DMS53 treated with DMSO at 0.1 percent for 48 hours (cell line): ENCODE measurements around the gene ENTREP1.

Source experiments
- DNase-seq: peaks from one replicate; lab custom pipeline; 2025; ENCODE audit not compliant: unreplicated experiment; lab: John Stamatoyannopoulos, UW

Gene ENTREP1

DNA sequence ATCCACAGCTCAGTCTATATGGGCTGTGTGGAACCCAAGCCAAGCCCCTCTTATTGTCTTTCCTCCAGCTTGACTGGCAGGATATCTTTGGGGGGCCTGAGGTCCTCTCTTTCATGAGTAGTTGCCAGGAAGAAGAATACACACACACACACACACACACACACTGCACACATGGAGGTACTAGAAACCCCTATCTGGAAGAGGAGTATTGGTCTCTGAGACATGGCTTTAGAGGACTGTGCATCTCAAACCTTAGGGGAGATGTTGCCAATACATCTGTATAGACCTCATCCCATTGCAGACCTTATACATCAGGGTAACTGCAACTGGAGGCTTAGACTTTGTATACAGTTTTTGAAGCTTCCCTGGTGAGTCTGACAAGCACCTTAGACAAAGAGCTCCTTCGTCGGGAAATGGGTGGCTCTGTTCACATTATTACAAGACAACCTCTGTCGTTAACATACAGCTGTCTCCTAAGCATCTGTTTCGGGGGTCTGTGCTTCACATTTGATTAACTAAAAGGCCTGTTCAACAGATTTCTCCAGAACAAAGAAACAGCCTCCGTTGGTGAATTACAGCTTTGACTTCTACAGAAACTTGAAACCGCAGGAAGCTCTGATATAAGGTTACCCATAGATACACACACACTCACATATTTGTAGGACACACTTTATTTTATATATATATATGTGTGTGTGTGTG is 5.5 kb upstream of the ENTREP1 start:
- DNase-seq = no peak

GRCh38 chr9:69322256-69322655 is 2.8 kb upstream of the ENTREP1 start:
- no peak for DNase-seq

DNA sequence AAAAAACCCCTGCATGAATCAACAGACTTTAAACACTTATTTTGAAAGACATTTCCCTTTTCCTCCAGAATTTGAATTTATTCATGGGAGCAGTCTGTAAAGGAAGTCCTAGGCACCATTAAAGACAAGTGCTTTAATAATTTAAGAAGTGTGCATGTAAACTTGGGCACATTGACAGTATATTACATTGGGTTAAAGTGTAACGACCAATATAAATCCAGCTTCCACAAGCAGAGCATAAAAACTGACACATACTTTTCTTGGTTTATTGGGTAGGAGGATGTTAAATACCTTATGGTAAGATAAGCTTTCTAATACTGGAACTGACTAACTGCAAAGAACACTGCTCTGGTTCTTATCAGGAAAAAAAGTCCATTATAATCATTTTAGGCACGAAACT is 1.2 kb upstream of the ENTREP1 start:
- no peak for DNase-seq

GRCh38 chr9:69325409-69326212 is 596 bp downstream of the ENTREP1 start:
- no peak for DNase-seq

DNA sequence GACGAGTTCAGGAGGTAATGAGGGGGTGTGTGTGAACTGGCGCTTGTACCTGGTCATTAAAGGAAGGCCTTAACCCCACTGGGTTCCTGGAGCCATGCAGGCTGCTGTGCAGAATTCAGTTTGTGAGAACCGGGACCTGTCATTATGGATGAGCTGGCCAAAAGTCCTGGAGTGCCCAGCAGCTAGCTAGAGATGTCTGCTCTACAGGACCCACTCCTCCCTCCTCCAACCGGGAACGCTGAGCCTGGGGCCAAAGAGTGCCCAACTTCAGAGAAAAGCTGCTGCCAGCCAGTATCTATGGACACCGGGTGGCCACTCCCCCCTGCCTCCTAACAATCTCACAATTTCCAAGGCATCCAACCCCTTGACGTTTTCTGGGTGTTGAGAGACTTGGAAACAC is 1.2 kb downstream of the ENTREP1 start:
- DNase-seq = no peak

DNA sequence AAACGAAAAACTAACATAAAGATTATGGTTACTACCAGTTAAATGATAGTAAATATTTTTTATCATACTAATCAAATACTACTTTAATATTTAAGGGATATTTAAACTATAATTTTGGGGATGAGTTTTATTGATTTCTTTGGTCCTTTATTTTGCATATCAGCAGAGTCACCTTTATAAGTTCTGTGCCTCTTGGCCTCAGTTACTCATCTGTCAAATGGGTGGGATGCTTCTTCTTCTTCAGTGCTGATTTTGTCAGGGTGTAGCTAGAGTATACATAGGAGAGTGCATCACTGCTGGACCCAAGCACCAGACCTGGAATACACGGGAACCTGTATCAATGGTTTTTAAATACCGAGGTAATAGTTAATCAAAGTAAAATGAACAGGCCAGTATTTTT is 5.6 kb downstream of the ENTREP1 start:
- DNase-seq = no peak

DNA sequence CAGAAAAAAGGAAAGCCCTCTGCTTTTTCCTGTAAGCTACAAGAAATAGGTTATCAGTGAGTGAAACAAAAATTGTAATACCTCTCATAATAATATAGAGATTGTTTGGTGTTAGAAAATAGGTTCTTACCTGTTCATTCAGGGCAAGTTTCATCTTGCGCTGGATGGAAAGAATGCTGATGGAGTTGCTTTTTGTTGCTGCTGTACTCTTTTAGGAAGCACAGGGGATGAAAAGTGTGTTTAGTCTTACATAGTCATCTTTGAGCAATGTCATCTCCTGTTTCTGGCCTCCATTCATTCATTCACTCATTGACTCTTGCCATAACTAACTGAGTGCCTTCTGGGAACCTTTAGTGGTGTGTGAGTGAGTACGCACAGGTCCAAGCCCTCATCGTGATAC is 6.4 kb downstream of the ENTREP1 start:
- no peak for DNase-seq

GRCh38 chr9:69332067-69332685 is 7.2 kb downstream of the ENTREP1 start:
- no peak for DNase-seq

DNA sequence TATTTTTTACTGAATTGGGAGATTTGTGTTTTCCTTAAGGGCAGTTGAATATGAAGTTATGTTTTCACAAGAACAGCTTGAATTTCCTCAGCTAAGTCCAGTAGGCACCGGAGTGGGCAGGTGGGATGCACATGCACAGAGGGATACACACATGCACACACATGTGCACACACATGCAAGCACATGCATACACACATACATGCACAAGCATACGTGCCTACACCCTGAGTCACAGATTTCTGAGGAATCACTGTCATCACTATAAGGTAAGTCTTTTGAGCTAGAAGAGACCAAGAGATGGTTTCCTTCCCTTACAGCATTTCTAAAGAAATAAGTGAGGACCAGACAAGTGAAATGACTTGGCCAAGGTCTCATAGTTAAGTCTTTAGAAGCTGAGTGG is 8.7 kb downstream of the ENTREP1 start:
- DNase-seq = no peak

DNA sequence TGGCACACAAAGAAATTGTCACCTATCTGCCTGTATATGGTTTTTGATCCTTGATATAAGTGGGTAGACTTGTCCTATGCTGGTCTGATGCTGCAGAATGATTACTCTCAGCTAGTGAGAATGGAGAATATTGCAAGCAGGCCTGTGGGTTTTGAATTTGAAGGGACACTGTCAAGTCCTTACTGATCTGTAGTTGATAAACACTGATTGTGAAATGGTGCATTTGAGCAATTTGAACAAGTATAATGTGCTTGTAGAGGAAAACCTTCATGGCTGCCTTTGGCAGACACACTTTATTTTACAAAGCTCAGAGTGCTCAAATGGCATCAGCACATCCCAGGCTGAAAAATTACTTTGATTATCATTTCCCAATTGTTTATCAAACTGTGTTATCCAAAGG is 9.3 kb downstream of the ENTREP1 start:
- DNase-seq = no peak

GRCh38 chr9:69339620-69340019 is 14.6 kb downstream of the ENTREP1 start:
- no peak for DNase-seq

GRCh38 chr9:69340631-69341030 is 15.6 kb downstream of the ENTREP1 start:
- DNase-seq = no peak

DNA sequence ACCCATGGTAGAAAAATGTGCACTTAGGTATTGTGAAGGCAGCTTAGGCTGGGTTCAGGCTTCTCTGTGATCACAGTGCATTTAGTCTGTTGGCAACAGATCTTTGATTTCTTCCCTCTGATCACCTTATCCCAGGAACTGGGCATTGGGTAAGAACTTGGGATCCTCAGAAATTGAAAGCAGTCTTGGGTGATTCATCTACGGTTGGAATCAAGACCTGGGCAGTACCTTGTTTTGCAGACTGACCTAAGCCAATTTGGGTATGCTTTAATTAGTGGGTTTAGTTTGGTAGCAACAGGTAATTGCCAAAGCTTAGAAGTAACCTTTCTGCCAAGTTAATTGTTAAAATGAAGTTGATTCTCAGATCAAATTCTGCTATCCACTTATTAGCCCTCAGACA is 17.8 kb downstream of the ENTREP1 start:
- no peak for DNase-seq

DNA sequence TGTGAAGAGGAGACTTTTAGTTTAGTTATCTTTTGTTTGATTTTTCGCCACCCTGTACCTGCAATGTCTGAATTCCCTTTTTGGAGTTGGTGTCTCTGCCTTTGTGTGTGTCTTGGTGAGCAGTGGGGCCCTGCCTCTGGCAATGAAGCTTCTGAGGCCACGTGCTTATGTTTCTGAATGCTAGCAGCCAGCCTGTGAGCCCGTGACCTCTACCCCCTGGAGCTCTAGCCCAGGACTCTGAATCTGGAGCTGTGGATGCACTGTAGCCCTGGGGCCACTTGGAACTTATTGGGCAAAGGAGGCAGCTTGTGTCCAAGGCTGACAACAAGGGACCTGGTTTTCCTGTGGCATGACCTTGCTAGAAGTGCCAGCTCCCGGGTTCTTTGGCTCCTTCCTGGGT is 19.4 kb downstream of the ENTREP1 start:
- no peak for DNase-seq

- DNase-seq = no peak
Observed at GRCh38 chr9:69346596-69347390, 21.8 kb downstream of the ENTREP1 start.

DNA sequence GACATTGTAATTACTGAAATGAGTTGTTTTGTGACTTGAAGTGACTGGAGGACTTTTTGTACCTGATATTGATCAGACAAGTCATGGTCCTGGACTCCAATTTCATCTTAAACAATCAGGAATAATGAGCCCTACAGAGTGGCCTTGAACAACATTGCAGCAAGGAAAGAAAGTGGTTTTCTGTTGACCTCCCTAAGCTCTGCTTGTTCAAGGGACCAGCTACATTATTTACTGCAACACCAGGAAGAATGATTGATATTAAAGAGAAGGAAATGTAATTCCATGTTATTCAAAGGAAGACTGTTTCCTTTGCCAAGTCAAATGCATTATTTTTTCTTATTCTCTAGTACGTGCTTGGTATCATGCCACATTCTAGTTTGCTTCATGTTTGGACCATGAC is 22.6 kb downstream of the ENTREP1 start:
- no peak for DNase-seq

- DNase-seq = no peak
Observed at GRCh38 chr9:69351227-69351626, 26.2 kb downstream of the ENTREP1 start.

- no peak for DNase-seq
Observed at GRCh38 chr9:69355232-69355631, 30.2 kb downstream of the ENTREP1 start.

DNA sequence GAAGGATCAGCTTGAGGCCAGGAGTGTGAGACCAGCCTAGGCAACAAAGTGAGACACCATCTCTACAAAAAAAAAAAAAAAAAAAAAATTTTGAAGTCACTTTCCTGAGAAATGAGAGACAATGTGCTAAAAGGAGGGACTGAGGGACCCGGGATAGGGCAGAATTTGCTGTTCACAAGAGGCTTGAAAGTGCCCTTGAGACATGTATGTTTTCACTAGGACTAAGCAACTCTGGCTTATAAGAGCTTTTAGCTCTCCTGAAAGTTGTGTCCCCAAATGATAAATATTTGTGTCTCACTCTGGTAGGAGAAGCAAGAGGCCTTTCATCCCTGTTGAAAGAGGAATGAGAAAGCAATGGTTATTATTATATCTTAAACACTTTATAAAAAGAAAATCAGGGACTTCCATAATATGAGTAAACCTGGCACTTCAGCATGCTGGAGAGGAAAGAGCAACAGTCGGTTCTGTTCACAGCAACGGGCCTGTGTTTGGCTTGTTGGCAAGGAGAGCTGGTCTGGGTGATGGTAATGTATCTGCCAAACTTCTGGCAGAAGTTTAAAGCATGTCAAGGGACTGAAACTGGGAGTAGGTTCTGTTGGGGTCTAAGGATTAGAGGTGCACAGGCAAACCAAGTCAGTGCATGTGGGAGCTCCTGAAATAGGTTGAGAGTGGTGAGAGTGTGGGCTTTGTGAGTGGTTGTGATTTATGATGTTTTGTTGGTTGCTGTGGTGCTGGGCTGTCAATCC is 32.2 kb downstream of the ENTREP1 start:
- DNase-seq = no peak

GRCh38 chr9:69357821-69358220 is 32.8 kb downstream of the ENTREP1 start:
- no peak for DNase-seq

DNA sequence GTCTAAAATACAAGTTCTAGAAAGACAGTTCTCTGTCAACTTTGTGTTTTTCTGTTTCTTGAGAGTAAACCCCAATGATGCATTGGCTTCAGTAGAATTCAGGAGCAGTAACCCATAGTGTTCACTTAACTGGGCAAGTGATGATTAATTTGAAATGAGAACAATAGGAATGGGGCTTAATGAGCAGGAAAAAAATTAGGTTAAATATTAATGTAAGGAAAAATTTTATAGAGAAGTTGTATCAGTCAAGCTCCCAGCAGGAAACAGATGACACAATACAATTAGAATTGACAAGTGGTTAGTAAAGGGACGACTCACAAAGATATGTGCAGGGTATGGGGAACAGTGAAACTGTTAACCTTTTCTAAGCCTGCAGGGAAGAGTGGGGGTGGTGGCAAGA is 38.2 kb downstream of the ENTREP1 start:
- no peak for DNase-seq
